GM12801 (cell line): ENCODE results near the gene XRCC3.

Experiments used
- TF ChIP-seq, protein P1 (sequence below): IDR thresholded peaks from one replicate; pipeline ENCODE4 v1.5.1; 2011; ENCODE audit warnings: control low read depth; ENCODE audit not compliant: insufficient read length; ENCODE audit errors: extremely low read depth

The XRCC3 gene

DNA sequence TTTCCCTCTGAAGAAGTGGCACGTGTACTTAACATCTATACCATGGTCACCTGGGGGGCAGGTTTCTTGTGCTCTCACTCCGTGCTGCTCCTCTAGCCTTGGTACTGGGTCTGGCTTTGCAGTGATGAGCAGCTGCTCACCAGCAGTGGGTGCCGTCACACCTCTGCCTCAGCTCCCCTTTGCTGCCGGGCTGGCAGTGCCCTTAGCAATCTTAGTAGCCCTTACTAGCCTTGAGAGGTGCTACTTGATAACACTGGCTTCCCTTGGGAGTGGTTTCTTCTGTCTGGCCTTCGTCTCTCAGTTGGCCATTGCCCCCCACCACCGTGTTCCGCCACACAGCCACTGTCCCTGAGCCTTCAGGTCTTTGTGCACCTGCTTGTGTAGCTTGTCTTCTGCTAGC, 63.7 kb downstream of the XRCC3 start:
- TF ChIP-seq, protein P1, sequence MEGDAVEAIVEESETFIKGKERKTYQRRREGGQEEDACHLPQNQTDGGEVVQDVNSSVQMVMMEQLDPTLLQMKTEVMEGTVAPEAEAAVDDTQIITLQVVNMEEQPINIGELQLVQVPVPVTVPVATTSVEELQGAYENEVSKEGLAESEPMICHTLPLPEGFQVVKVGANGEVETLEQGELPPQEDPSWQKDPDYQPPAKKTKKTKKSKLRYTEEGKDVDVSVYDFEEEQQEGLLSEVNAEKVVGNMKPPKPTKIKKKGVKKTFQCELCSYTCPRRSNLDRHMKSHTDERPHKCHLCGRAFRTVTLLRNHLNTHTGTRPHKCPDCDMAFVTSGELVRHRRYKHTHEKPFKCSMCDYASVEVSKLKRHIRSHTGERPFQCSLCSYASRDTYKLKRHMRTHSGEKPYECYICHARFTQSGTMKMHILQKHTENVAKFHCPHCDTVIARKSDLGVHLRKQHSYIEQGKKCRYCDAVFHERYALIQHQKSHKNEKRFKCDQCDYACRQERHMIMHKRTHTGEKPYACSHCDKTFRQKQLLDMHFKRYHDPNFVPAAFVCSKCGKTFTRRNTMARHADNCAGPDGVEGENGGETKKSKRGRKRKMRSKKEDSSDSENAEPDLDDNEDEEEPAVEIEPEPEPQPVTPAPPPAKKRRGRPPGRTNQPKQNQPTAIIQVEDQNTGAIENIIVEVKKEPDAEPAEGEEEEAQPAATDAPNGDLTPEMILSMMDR, result no peak

- TF ChIP-seq, protein P1, result no peak
Measured at GRCh38 chr14:103650213-103650612, 65.0 kb downstream of the XRCC3 start.

GRCh38 chr14:103649001-103649400, 66.2 kb downstream of the XRCC3 start:
- TF ChIP-seq, protein P1, result no peak
